Measurements from ENCODE around the gene PLAU.
"Not testable (repeated sequence)": the region's sequence is repeated elsewhere in the genome, so short reads cannot be mapped to it uniquely, and the experiment has no call there.

Gene PLAU

GRCh38 chr10:73922007-73922863 is 11.3 kb downstream of the PLAU start:
- no peak for DNase-seq

- no peak for DNase-seq
These were observed 11.9 kb downstream of the PLAU start for GRCh38 chr10:73922864-73923133.

- no peak for DNase-seq
These were observed 13.1 kb downstream of the PLAU start for GRCh38 chr10:73923935-73924598.

GRCh38 chr10:73924935-73925334 is 14.0 kb downstream of the PLAU start:
- DNase-seq: no peak

GRCh38 chr10:73925539-73925938 is 14.6 kb downstream of the PLAU start:
- DNase-seq: no peak

- DNase-seq: peak; percentile 70 to 77 (median 77)
These were observed 15.3 kb downstream of the PLAU start for GRCh38 chr10:73926152-73926764.

- not testable (repeated sequence) for DNase-seq
These were observed 19.8 kb downstream of the PLAU start for GRCh38 chr10:73930630-73931327.

GRCh38 chr10:73931767-73932619 is 21.1 kb downstream of the PLAU start:
- peak in 1 of 3 donors; percentile 40 for DNase-seq

- DNase-seq: peak; percentile 65 to 70 (median 69)
These were observed 21.7 kb downstream of the PLAU start for GRCh38 chr10:73932620-73933112.

- DNase-seq: no peak
These were observed 23.1 kb downstream of the PLAU start for GRCh38 chr10:73934074-73934473.

GRCh38 chr10:73935895-73936294 is 25.0 kb downstream of the PLAU start:
- no peak for DNase-seq

- DNase-seq: no peak
These were observed 26.6 kb downstream of the PLAU start for GRCh38 chr10:73937333-73938043.

GRCh38 chr10:73940634-73941221 is 29.8 kb downstream of the PLAU start:
- peak; percentile 88 to 94 (median 92) for DNase-seq

GRCh38 chr10:73941300-73941699 is 30.4 kb downstream of the PLAU start:
- DNase-seq: no peak

- DNase-seq: no peak
These were observed 33.6 kb downstream of the PLAU start for GRCh38 chr10:73944356-73945100.

- DNase-seq: no peak
These were observed 35.6 kb downstream of the PLAU start for GRCh38 chr10:73946253-73947145.

GRCh38 chr10:73948947-73949633 is 38.2 kb downstream of the PLAU start:
- DNase-seq: no peak

GRCh38 chr10:73950155-73950948 is 39.4 kb downstream of the PLAU start:
- no peak for DNase-seq
